Measurements from ENCODE around the gene SGMS1. TPM values are rescaled to one million over a fixed set of nuclear protein-coding genes. Genes with fewer than 3 reads are reported as not detected.

SGMS1 gene
- total and polyA plus RNA-seq, 2 donors (not counting 3 experiments of a cell fraction or from before 2014, with no cell fraction given), result 9.7 to 23.7 TPM

DNA sequence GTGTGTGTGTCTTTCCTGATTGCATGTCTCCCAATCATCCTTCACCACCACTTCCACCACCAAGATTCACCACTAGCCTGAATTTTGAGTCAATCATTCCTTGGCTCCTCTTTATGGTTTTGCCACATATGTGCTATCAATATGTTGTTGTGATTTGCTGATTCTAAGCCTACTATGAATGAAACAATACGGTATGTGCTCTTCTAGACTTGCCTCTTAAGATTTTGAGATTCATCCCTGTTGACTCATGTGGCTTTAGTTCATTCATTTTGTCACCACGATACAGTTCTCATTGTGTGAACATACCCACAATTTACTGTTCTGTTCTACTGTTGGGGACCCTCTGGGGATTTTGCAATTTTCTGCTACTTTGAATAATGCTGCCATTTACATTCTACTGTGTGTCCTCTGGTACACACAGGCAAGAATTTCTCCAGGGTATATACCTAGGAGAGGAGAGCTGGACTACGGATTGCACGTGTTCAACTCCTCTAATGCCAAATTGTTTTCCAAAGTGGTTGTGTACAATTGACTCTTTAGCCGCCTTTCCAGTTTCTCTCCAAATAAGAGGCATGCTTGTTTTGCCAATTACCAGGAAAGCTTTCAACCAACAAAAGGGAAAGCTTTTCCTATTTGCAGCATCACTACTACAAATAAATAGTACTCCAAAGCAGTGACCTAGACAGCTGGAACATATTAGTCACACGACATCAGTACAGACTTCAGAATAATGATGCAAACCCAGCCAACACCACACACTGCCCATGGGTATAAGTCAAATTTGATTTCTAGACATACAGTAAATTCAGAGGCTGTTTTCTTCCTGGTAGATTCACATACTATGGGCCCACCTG is 30.0 kb downstream of the SGMS1 start:
- H4K20me1 ChIP-seq (replicated peaks; ENCODE audit: control insufficient read depth, extremely low read depth, insufficient read depth, low read length), result no peaks in the 10 kb centered on the region
- H2AFZ ChIP-seq (ENCODE audit: low read depth, low read length), result no peak overlapping the region
- dilution Hi-C loops (cut with MboI; ENCODE audit: extremely low pct_ligation_motif_present, low sequenced_read_pairs), result no loop called here
- H3K9me1 ChIP-seq (replicated peaks; ENCODE audit: control insufficient read depth, extremely low read depth, insufficient read depth, low read length), result no peaks in the 10 kb centered on the region
- H3K4me3 ChIP-seq (replicated peaks in 1 of 3; ENCODE audit: insufficient read depth in 1 of 3, low read depth in 1 of 3, low read length in 3 of 3), result no peak overlapping the region
- no peaks in the 10 kb centered on the region for H3K79me2 ChIP-seq (ENCODE audit: control insufficient read depth, insufficient read depth, low read length)
- no peak overlapping the region for H3K27ac ChIP-seq (ENCODE audit: insufficient read depth, low read depth, low read length)
- intact Hi-C loops (cut with micrococcal nuclease), result no loop called here
- no peaks in the 10 kb centered on the region for H3K27me3 ChIP-seq (ENCODE audit: control insufficient read depth in 2 of 2, insufficient read depth in 2 of 2, low read length in 2 of 2)
- POLR2A ChIA-PET, result no interaction called here
- CTCF ChIA-PET, result no interaction called here
- H3K36me3 ChIP-seq (ENCODE audit: control insufficient read depth in 2 of 2, extremely low read depth in 1 of 2, insufficient read depth in 2 of 2, low read length in 2 of 2), result no peaks in the 10 kb centered on the region
- no peak for FAIRE-seq
- peak; percentile 37 for DNase-seq (ENCODE audit: low read depth, low spot score)
- H3K9ac ChIP-seq (replicated peaks; ENCODE audit: extremely low read depth, insufficient read depth, low read length), result no peak overlapping the region
- no peaks in the 10 kb centered on the region for H3K9me3 ChIP-seq (replicated peaks; ENCODE audit: control insufficient read depth, insufficient read depth, low read length)
- H3K4me2 ChIP-seq (ENCODE audit: insufficient read depth, low read length), result no peak overlapping the region
- no peak for TF ChIP-seq POLR2A (IDR thresholded peaks at IDR 0.05; ENCODE audit: low read depth, low read length)
- TF ChIP-seq GATA2 (IDR thresholded peaks at IDR 0.05; ENCODE audit: insufficient read depth, insufficient read length, low read depth, low read length), result no peak
- no peak for TF ChIP-seq MYC (IDR thresholded peaks at IDR 0.05; ENCODE audit: low read depth, low read length)
- TF ChIP-seq JUN (IDR thresholded peaks at IDR 0.05; ENCODE audit: borderline replicate concordance, insufficient read depth, insufficient read length, low read depth), result no peak
- no TSS peak for BruUV-seq (replicated peaks)
- H3K4me1 ChIP-seq (ENCODE audit: control insufficient read depth, extremely low read depth, insufficient read depth, low read length), result no peaks in the 10 kb centered on the region

DNA sequence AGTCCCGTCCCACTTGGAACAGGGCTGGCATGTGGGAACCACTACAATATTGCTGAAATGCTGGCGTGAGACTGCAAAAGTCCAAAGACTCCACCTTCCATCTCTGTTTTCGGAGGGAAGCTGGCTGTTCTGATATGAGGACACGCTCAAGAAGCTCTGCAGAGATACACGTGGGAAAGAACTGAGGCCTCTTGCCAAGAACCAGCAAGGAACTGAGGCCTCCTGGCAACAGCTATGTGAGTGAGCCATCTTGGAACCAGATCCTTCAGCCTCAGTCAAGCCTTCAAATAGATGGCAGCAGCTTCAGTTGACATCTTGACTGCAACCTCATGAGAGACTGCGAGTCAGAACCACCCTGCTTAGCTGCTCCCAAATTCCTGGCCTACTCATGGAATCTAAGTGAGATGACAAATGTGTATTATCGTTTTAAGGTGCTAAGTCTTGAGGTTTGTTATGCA is 30.8 kb downstream of the SGMS1 start:
- FAIRE-seq (no peak), DNase-seq (ENCODE audit: low read depth, low spot score) (no peak)
- intact Hi-C loops (cut with micrococcal nuclease) (no loop called here), dilution Hi-C loops (cut with MboI; ENCODE audit: extremely low pct_ligation_motif_present, low sequenced_read_pairs) (no loop called here)
- Histone ChIP-seq H3K27ac (ENCODE audit: insufficient read depth, low read depth, low read length) (no peak overlapping the region), H3K4me3 (replicated peaks in 1 of 3; ENCODE audit: insufficient read depth in 1 of 3, low read depth in 1 of 3, low read length in 3 of 3) (no peak overlapping the region), H3K4me1 (ENCODE audit: control insufficient read depth, extremely low read depth, insufficient read depth, low read length) (no peaks in the 10 kb centered on the region), H3K9me1 (replicated peaks; ENCODE audit: control insufficient read depth, extremely low read depth, insufficient read depth, low read length) (no peaks in the 10 kb centered on the region), H3K27me3 (ENCODE audit: control insufficient read depth in 2 of 2, insufficient read depth in 2 of 2, low read length in 2 of 2) (no peaks in the 10 kb centered on the region), H3K9ac (replicated peaks; ENCODE audit: extremely low read depth, insufficient read depth, low read length) (no peak overlapping the region), H3K79me2 (ENCODE audit: control insufficient read depth, insufficient read depth, low read length) (no peaks in the 10 kb centered on the region), H3K4me2 (ENCODE audit: insufficient read depth, low read length) (no peak overlapping the region), H2AFZ (ENCODE audit: low read depth, low read length) (no peak overlapping the region), H4K20me1 (replicated peaks; ENCODE audit: control insufficient read depth, extremely low read depth, insufficient read depth, low read length) (no peaks in the 10 kb centered on the region), H3K36me3 (ENCODE audit: control insufficient read depth in 2 of 2, extremely low read depth in 1 of 2, insufficient read depth in 2 of 2, low read length in 2 of 2) (no peaks in the 10 kb centered on the region), H3K9me3 (replicated peaks; ENCODE audit: control insufficient read depth, insufficient read depth, low read length) (no peaks in the 10 kb centered on the region)
- TF ChIP-seq POLR2A (IDR thresholded peaks at IDR 0.05; ENCODE audit: low read depth, low read length) (no peak), GATA2 (IDR thresholded peaks at IDR 0.05; ENCODE audit: insufficient read depth, insufficient read length, low read depth, low read length) (no peak), MYC (IDR thresholded peaks at IDR 0.05; ENCODE audit: low read depth, low read length) (no peak), FOS (IDR thresholded peaks at IDR 0.05; ENCODE audit: borderline replicate concordance, insufficient read depth, low read length) (no peak), POLR2AphosphoS5 (IDR thresholded peaks at IDR 0.05; ENCODE audit: insufficient read depth, low read depth, low read length) (no peak), EZH2 (IDR thresholded peaks at IDR 0.05; ENCODE audit: borderline replicate concordance, low read depth, low read length, severe bottlenecking) (no peak), JUN (IDR thresholded peaks at IDR 0.05; ENCODE audit: borderline replicate concordance, insufficient read depth, insufficient read length, low read depth) (no peak)
- TF ChIP-seq, protein P1, sequence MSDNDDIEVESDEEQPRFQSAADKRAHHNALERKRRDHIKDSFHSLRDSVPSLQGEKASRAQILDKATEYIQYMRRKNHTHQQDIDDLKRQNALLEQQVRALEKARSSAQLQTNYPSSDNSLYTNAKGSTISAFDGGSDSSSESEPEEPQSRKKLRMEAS (IDR thresholded peaks at IDR 0.05; ENCODE audit: insufficient read depth, insufficient read length), result no peak
- TF ChIP-seq, protein P2, sequence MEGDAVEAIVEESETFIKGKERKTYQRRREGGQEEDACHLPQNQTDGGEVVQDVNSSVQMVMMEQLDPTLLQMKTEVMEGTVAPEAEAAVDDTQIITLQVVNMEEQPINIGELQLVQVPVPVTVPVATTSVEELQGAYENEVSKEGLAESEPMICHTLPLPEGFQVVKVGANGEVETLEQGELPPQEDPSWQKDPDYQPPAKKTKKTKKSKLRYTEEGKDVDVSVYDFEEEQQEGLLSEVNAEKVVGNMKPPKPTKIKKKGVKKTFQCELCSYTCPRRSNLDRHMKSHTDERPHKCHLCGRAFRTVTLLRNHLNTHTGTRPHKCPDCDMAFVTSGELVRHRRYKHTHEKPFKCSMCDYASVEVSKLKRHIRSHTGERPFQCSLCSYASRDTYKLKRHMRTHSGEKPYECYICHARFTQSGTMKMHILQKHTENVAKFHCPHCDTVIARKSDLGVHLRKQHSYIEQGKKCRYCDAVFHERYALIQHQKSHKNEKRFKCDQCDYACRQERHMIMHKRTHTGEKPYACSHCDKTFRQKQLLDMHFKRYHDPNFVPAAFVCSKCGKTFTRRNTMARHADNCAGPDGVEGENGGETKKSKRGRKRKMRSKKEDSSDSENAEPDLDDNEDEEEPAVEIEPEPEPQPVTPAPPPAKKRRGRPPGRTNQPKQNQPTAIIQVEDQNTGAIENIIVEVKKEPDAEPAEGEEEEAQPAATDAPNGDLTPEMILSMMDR (IDR thresholded peaks at IDR 0.05; ENCODE audit: extremely low read depth in 1 of 2, insufficient read depth in 1 of 2, low read depth in 1 of 2, low read length in 2 of 2), result no peak
- CTCF ChIA-PET, result interaction anchor here (1.7 kb wide), 1 partner anchor 12 kb away, joined by 7 read pairs; no protein-coding TSS in a partner anchor
- POLR2A ChIA-PET, result no interaction called here
- no TSS peak for BruUV-seq (replicated peaks)

All from endothelial cell of umbilical vein (primary cell).